Calu3 (cell line): ENCODE data around the gene RGS18. TPM values are rescaled to one million over a fixed set of nuclear protein-coding genes. Genes with fewer than 3 reads are reported as not detected.
"Not testable (repeated sequence)": the region's sequence is repeated elsewhere in the genome, so short reads cannot be mapped to it uniquely, and the experiment has no call there.

Source experiments
- BruUV-seq: library from RNA; stranded (reverse); fragments of 400-500 nt; replicated peaks from 2 replicates; lab custom pipeline; 2021; lab: Mats Ljungman, UMichigan
- CTCF ChIA-PET: fragments of 300-600 bp; sonication (Branson Sonifier 250); formaldehyde crosslinking; loops from one replicate; lab custom pipeline; 2022; ENCODE audit warnings: antibody characterized with exemption; lab: Charles Lee
- DNase-seq: peaks from one replicate; pipeline ENCODE4 v3.0.0; 2022
- H3K27ac Mint-ChIP-seq: one replicate; pipeline ENCODE4 v1.8.0; 2022; ENCODE audit warnings: mixed read lengths; ENCODE audit not compliant: unreplicated experiment
- H3K27me3 Mint-ChIP-seq: one replicate; pipeline ENCODE4 v1.8.0; 2022; ENCODE audit warnings: mixed read lengths; ENCODE audit not compliant: unreplicated experiment
- H3K36me3 Mint-ChIP-seq: one replicate; pipeline ENCODE4 v1.8.0; 2022; ENCODE audit warnings: mild to moderate bottlenecking, moderate library complexity, mixed read lengths; ENCODE audit not compliant: insufficient read depth, unreplicated experiment
- H3K4me1 Mint-ChIP-seq: one replicate; pipeline ENCODE4 v1.8.0; 2022; ENCODE audit warnings: mild to moderate bottlenecking, low read depth, mixed read lengths; ENCODE audit not compliant: unreplicated experiment
- H3K4me3 Mint-ChIP-seq: one replicate; pipeline ENCODE4 v1.8.0; 2022; ENCODE audit warnings: mild to moderate bottlenecking, low read depth, moderate library complexity, mixed read lengths; ENCODE audit not compliant: unreplicated experiment
- H3K9me3 Mint-ChIP-seq: one replicate; pipeline ENCODE4 v1.8.0; 2022; ENCODE audit warnings: low read depth, mixed read lengths; ENCODE audit not compliant: unreplicated experiment
- intact Hi-C: fragments of 100-400 bp; cut with micrococcal nuclease; formaldehyde crosslinking; loops from one replicate; pipeline ENCODE4 v1.10.0; 2022; ENCODE audit not compliant: unreplicated experiment
- total RNA-seq: library from RNA; stranded (reverse); gene quantifications from 2 replicates; pipeline ENCODE4 v1.2.3, GENCODE V29; 2022
- TF ChIP-seq, protein P1 (sequence below): fragments of 200-600 bp; IDR thresholded peaks from one replicate; pipeline ENCODE4 v1.8.0; 2022; ENCODE audit warnings: antibody characterized with exemption; ENCODE audit not compliant: unreplicated experiment

The RGS18 gene
- total RNA-seq, 1 experiment from 2014 or later: not detected

DNA sequence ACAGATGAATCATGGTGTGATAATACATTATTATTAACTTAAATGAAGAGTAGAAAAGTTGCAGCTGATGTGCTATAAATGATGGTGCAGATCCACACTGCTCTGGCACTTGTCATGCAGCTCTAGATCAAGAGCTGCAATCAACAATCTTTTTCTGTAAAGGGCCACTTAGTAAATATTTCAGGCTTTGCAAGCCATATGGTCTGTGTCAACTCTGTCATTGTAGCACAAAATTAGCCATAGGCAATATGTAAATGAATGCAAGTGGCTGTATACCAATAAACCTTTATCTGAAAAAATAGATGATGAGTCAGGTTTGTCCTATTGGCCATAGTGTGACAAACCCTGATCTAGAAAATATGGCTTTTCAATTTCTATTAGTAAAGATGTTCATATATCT is 66.6 kb downstream of the RGS18 start:
- CTCF ChIA-PET: no interaction called here
- no peak overlapping the region for H3K27ac Mint-ChIP-seq
- DNase-seq: no peak
- TF ChIP-seq, protein P1, sequence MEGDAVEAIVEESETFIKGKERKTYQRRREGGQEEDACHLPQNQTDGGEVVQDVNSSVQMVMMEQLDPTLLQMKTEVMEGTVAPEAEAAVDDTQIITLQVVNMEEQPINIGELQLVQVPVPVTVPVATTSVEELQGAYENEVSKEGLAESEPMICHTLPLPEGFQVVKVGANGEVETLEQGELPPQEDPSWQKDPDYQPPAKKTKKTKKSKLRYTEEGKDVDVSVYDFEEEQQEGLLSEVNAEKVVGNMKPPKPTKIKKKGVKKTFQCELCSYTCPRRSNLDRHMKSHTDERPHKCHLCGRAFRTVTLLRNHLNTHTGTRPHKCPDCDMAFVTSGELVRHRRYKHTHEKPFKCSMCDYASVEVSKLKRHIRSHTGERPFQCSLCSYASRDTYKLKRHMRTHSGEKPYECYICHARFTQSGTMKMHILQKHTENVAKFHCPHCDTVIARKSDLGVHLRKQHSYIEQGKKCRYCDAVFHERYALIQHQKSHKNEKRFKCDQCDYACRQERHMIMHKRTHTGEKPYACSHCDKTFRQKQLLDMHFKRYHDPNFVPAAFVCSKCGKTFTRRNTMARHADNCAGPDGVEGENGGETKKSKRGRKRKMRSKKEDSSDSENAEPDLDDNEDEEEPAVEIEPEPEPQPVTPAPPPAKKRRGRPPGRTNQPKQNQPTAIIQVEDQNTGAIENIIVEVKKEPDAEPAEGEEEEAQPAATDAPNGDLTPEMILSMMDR: no peak
- peaks cover 9% of the 10 kb centered on the region for H3K9me3 Mint-ChIP-seq
- no peaks in the 10 kb centered on the region for H3K36me3 Mint-ChIP-seq
- intact Hi-C loops: no loop called here
- no TSS peak for BruUV-seq
- no peak overlapping the region for H3K4me3 Mint-ChIP-seq
- H3K27me3 Mint-ChIP-seq: no peaks in the 10 kb centered on the region
- H3K4me1 Mint-ChIP-seq: peaks cover 10% of the 10 kb centered on the region

DNA sequence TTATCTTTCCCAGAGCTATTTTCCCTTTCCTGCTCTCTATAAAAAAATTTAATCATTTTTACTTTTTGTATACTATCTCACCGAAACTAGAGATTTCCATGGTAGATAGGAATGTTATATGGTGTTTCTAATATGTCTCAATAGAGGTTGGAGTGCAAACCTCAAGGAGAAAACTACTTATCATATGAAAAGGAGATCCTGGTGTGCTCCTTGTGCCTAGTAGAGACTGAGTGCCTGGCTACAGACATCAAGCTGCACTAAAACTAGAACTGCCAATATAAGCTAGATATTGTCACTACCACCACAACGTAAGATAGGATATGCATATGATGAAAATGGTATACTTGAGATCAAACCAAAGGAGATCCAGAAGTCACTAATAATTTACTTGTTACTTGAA is 67.0 kb downstream of the RGS18 start:
- Mint-ChIP-seq H3K4me1 (peaks cover 10% of the 10 kb centered on the region), H3K36me3 (no peaks in the 10 kb centered on the region), H3K9me3 (peaks cover 9% of the 10 kb centered on the region), H3K27ac (no peak overlapping the region), H3K4me3 (no peak overlapping the region), H3K27me3 (no peaks in the 10 kb centered on the region)
- BruUV-seq: no TSS peak
- intact Hi-C loops: no loop called here
- DNase-seq: no peak
- TF ChIP-seq, protein P1: no peak
- CTCF ChIA-PET: no interaction called here

DNA sequence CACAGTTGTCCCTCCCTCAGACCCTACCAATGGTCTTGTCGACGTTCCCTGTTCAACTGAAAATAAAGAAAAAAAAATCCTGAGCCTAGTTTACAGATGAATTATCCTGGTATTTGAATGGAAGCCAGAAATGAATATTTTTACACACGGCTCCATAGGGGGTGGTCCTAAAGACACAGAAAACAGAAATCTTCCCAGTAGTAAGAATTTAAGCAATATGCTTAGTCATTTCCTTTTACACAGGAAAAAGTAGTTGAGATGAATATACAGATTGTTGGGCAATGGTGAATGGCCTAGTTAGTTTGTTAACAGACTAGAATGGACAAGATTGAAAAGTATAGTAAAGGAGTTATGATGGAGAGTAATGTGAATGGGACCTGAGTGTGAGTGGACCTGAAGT is 67.4 kb downstream of the RGS18 start:
- Mint-ChIP-seq H3K4me1 (peaks cover 10% of the 10 kb centered on the region), H3K27me3 (no peaks in the 10 kb centered on the region), H3K36me3 (no peaks in the 10 kb centered on the region), H3K9me3 (peaks cover 9% of the 10 kb centered on the region), H3K4me3 (no peak overlapping the region), H3K27ac (no peak overlapping the region)
- DNase-seq: no peak
- BruUV-seq: no TSS peak
- intact Hi-C loops: no loop called here
- CTCF ChIA-PET: no interaction called here
- TF ChIP-seq, protein P1: no peak

- CTCF ChIA-PET: no interaction called here
- H3K27me3 Mint-ChIP-seq: no peaks in the 10 kb centered on the region
- H3K9me3 Mint-ChIP-seq: no peaks in the 10 kb centered on the region
- TF ChIP-seq, protein P1: no peak
- no TSS peak for BruUV-seq
- intact Hi-C loops: no loop called here
- no peaks in the 10 kb centered on the region for H3K36me3 Mint-ChIP-seq
- peaks cover 10% of the 10 kb centered on the region for H3K4me1 Mint-ChIP-seq
- H3K27ac Mint-ChIP-seq: no peak overlapping the region
- H3K4me3 Mint-ChIP-seq: no peak overlapping the region
- DNase-seq: no peak
Observed at GRCh38 chr1:192227330-192227729, 69.1 kb downstream of the RGS18 start.

GRCh38 chr1:192227980-192228379 is 69.7 kb downstream of the RGS18 start:
- intact Hi-C loops, CTCF ChIA-PET, BruUV-seq, DNase-seq, H3K27ac Mint-ChIP-seq, H3K27me3 Mint-ChIP-seq, H3K36me3 Mint-ChIP-seq, H3K9me3 Mint-ChIP-seq, H3K4me3 Mint-ChIP-seq, H3K4me1 Mint-ChIP-seq: not testable (repeated sequence)
